Keratinocyte (primary cell): Measurements from ENCODE around the gene CHSY3. TPM values are rescaled to one million over a fixed set of nuclear protein-coding genes. Genes with fewer than 3 reads are reported as not detected.

Source experiments
- DNase-seq: peaks from one replicate; pipeline ENCODE4 v3.0.0-alpha.2; 2011; ENCODE audit warnings: low read depth, missing footprints, low spot score
- FAIRE-seq: peaks from 2 replicates; lab custom pipeline; 2011; peaks lifted over from hg19 to GRCh38; lab: Jason Lieb, UNC
- H2AFZ ChIP-seq: 2 replicates; pipeline ENCODE4 v1.6.0; 2012; ENCODE audit warnings: low read length, control low read depth, inconsistent platforms; ENCODE audit not compliant: control insufficient read depth
- H3K27ac ChIP-seq: 2 replicates; pipeline ENCODE4 v1.5.1; 2011; ENCODE audit warnings: low read length; ENCODE audit not compliant: control insufficient read depth, insufficient read depth
- H3K27me3 ChIP-seq: 3 replicates; pipeline ENCODE4 v1.6.0; 2011; ENCODE audit warnings: low read length; ENCODE audit not compliant: control insufficient read depth, insufficient read depth; ENCODE audit errors: extremely low read depth
- H3K36me3 ChIP-seq, 2 experiments: 2 replicates in 1 of 2; 3 replicates in 1 of 2; pipeline ENCODE4 v1.5.1; 2011; ENCODE audit warnings: low read length in 2 of 2, mild to moderate bottlenecking in 1 of 2; ENCODE audit not compliant: control insufficient read depth in 2 of 2, insufficient read depth in 2 of 2; ENCODE audit errors: extremely low read depth in 1 of 2
- H3K4me1 ChIP-seq: 3 replicates; pipeline ENCODE4 v1.5.1; 2011; ENCODE audit warnings: low read length; ENCODE audit not compliant: control insufficient read depth, insufficient read depth; ENCODE audit errors: extremely low read depth
- H3K4me2 ChIP-seq: 3 replicates; pipeline ENCODE4 v1.6.0; 2011; ENCODE audit warnings: low read depth, low read length; ENCODE audit not compliant: control insufficient read depth, insufficient read depth; ENCODE audit errors: extremely low read depth
- H3K4me3 ChIP-seq, 3 experiments: fragments of 200-600 bp in 1 of 3; sonication (generic) in 1 of 3; 2 replicates in 2 of 3; 3 replicates in 1 of 3; pipeline ENCODE4 v1.5.1; 2011 to 2016; ENCODE audit warnings: low read length in 3 of 3, mild to moderate bottlenecking in 3 of 3, control low read depth in 2 of 3, inconsistent platforms in 1 of 3, low read depth in 1 of 3, mixed read lengths in 1 of 3, mixed run types in 1 of 3, moderate library complexity in 1 of 3; ENCODE audit not compliant: control insufficient read depth in 2 of 3, insufficient read depth in 2 of 3; ENCODE audit errors: extremely low read depth in 1 of 3
- H3K79me2 ChIP-seq: 2 replicates; pipeline ENCODE4 v1.6.0; 2012; ENCODE audit warnings: low read length; ENCODE audit not compliant: control insufficient read depth, insufficient read depth
- H3K9ac ChIP-seq: 3 replicates; pipeline ENCODE4 v1.6.0; 2011; ENCODE audit warnings: low read length; ENCODE audit not compliant: control insufficient read depth, insufficient read depth; ENCODE audit errors: extremely low read depth
- H3K9me1 ChIP-seq: 3 replicates; pipeline ENCODE4 v1.6.0; 2011; ENCODE audit warnings: low read length; ENCODE audit not compliant: control insufficient read depth, insufficient read depth; ENCODE audit errors: extremely low read depth
- H3K9me3 ChIP-seq: 2 replicates; pipeline ENCODE4 v1.5.1; 2012; ENCODE audit warnings: low read depth, low read length; ENCODE audit not compliant: control insufficient read depth
- H4K20me1 ChIP-seq: 3 replicates; pipeline ENCODE4 v1.6.0; 2011; ENCODE audit warnings: low read length; ENCODE audit not compliant: control insufficient read depth, insufficient read depth; ENCODE audit errors: extremely low read depth
- CTCF ChIP-seq, 3 experiments: IDR thresholded peaks in 1 of 3; conservative IDR thresholded peaks in 1 of 3; optimal IDR thresholded peaks in 1 of 3; 2 replicates in 2 of 3; 3 replicates in 1 of 3; pipeline versions ENCODE3 to v1.5.1; 2011; ENCODE audit warnings: low read length in 3 of 3, mild to moderate bottlenecking in 3 of 3, moderate library complexity in 2 of 3, control low read depth in 1 of 3, inconsistent platforms in 1 of 3; ENCODE audit not compliant: insufficient read depth in 2 of 3; ENCODE audit errors: extremely low read depth in 1 of 3
- EZH2 ChIP-seq: IDR thresholded peaks from one replicate; pipeline ENCODE4 v1.6.1; 2012; ENCODE audit warnings: inconsistent platforms, mild to moderate bottlenecking, low read length, moderate library complexity
- dilution Hi-C: fragments of 300-500 bp; cut with MboI; formaldehyde crosslinking; loops from one replicate; pipeline ENCODE4 v1.7.0; 2020; ENCODE audit warnings: low sequenced_read_pairs; ENCODE audit not compliant: extremely low pct_ligation_motif_present
- polyA plus RNA-seq, 5 experiments: library from polyadenylated mRNA; depleted of rRNA in 3 of 5; stranded (reverse) in 3 of 5; stranded (forward) in 1 of 5; unstranded in 1 of 5; fragments of >200 nt; gene quantifications; 1 replicate in 1 of 5; 2 replicates in 3 of 5; 3 replicates in 1 of 5; pipeline versions ENCODE4 v1.2.1 to v1.2.3, GENCODE V29; 2011 to 2012; ENCODE audit warnings: missing spikeins in 2 of 5, low read depth in 1 of 5, low replicate concordance in 1 of 5

CHSY3 gene
- polyA plus RNA-seq, 1 donor (not counting 4 experiments of a cell fraction or from before 2014, with no cell fraction given) = 0.47 TPM

- H3K4me1 ChIP-seq = no peaks in the 10 kb centered on the region
- H3K27ac ChIP-seq = no peak overlapping the region
- no peaks in the 10 kb centered on the region for H3K27me3 ChIP-seq
- no peaks in the 10 kb centered on the region for H4K20me1 ChIP-seq
- H3K9ac ChIP-seq = no peak overlapping the region
- dilution Hi-C loops = no loop called here
- H3K9me3 ChIP-seq = no peaks in the 10 kb centered on the region
- H3K36me3 ChIP-seq = no peaks in the 10 kb centered on the region
- DNase-seq (no peak), FAIRE-seq (no peak)
- no peaks in the 10 kb centered on the region for H3K79me2 ChIP-seq
- no peaks in the 10 kb centered on the region for H3K9me1 ChIP-seq
- no peak overlapping the region for H3K4me3 ChIP-seq
- H2AFZ ChIP-seq = no peak overlapping the region
- no peak overlapping the region for H3K4me2 ChIP-seq
- TF ChIP-seq CTCF (optimal IDR thresholded peaks at IDR 0.05 in 1 of 3, IDR thresholded peaks at IDR 0.05 in 1 of 3, conservative IDR thresholded peaks at IDR 0.05 in 1 of 3; ENCODE audit: extremely low read depth in 1 of 3, insufficient read depth in 2 of 3, low read length in 3 of 3) (no peak), EZH2 (no peak)
Measured at GRCh38 chr5:129966071-129966470, 61.8 kb downstream of the CHSY3 start.

GRCh38 chr5:129971714-129972113 lies 67.4 kb downstream of the CHSY3 start:
- Histone ChIP-seq H3K27ac (no peak overlapping the region), H3K27me3 (no peaks in the 10 kb centered on the region), H4K20me1 (no peaks in the 10 kb centered on the region), H2AFZ (no peak overlapping the region), H3K9me1 (no peaks in the 10 kb centered on the region), H3K4me3 (no peak overlapping the region), H3K4me2 (no peak overlapping the region), H3K79me2 (no peaks in the 10 kb centered on the region), H3K9ac (no peak overlapping the region), H3K9me3 (no peaks in the 10 kb centered on the region), H3K36me3 (no peaks in the 10 kb centered on the region), H3K4me1 (no peaks in the 10 kb centered on the region)
- no peak for FAIRE-seq
- no peak for TF ChIP-seq EZH2
- TF ChIP-seq CTCF (optimal IDR thresholded peaks at IDR 0.05 in 1 of 3, IDR thresholded peaks at IDR 0.05 in 1 of 3, conservative IDR thresholded peaks at IDR 0.05 in 1 of 3; ENCODE audit: extremely low read depth in 1 of 3, insufficient read depth in 2 of 3, low read length in 3 of 3) = no peak
- dilution Hi-C loops = no loop called here
- no peak for DNase-seq
